Measurements from ENCODE around the gene DNER.

GRCh38 chr2:229660391-229660790 is 54.0 kb downstream of the DNER start:
- TF ChIP-seq CTCF (IDR thresholded peaks at IDR 0.05; ENCODE audit: extremely low read depth in 1 of 2, insufficient read depth in 1 of 2, low read depth in 1 of 2, low read length in 2 of 2) (no peak), POLR2A (IDR thresholded peaks at IDR 0.05; ENCODE audit: low read depth, low read length) (no peak), FOS (IDR thresholded peaks at IDR 0.05; ENCODE audit: borderline replicate concordance, insufficient read depth, low read length) (no peak)
